OCI-LY3 (cell line): ENCODE data around the gene TRNP1.

Experiments used
- H2AFZ ChIP-seq: fragments of 200-600, 300-600 bp; shearing (Covaris generic); 2 replicates; pipeline ENCODE4 v1.6.0; 2014; ENCODE audit warnings: antibody characterized with exemption, low read depth, low read length
- H3K27ac ChIP-seq: fragments of 200-600, 300-600 bp; sonication (generic); 2 replicates; pipeline ENCODE4 v1.5.1; 2014; ENCODE audit warnings: mild to moderate bottlenecking, low read length, moderate library complexity, mixed read lengths
- H3K27me3 ChIP-seq: fragments of 200-600, 300-600 bp; sonication (generic); 2 replicates; pipeline ENCODE4 v1.6.1; 2014; ENCODE audit warnings: low read depth, low read length, mixed read lengths
- H3K36me3 ChIP-seq: fragments of 200-600, 300-600 bp; sonication (generic); replicated peaks from 2 replicates; pipeline ENCODE3; 2014; ENCODE audit warnings: low read depth, low read length, mixed read lengths
- H3K4me1 ChIP-seq: fragments of 300-600, 200-600 bp; sonication (generic); 2 replicates; pipeline ENCODE4 v1.6.1; 2014; ENCODE audit warnings: low read length, mixed read lengths
- H3K4me2 ChIP-seq: fragments of 200-600, 300-600 bp; sonication (generic); 2 replicates; pipeline ENCODE4 v1.6.1; 2014; ENCODE audit warnings: low read length, mixed read lengths
- H3K4me3 ChIP-seq: fragments of 300-600, 200-600 bp; sonication (generic); 2 replicates; pipeline ENCODE4 v1.5.1; 2014; ENCODE audit warnings: antibody characterized with exemption, mild to moderate bottlenecking, low read length, moderate library complexity
- H3K79me2 ChIP-seq: fragments of 300-600, 200-600 bp; shearing (Covaris generic); 2 replicates; pipeline ENCODE4 v1.6.1; 2014; ENCODE audit warnings: mild to moderate bottlenecking, low read length, mixed read lengths
- H3K9ac ChIP-seq: fragments of 300-600, 200-600 bp; shearing (Covaris generic); 2 replicates; pipeline ENCODE4 v1.6.0; 2014; ENCODE audit warnings: mild to moderate bottlenecking, low read length, moderate library complexity
- H3K9me3 ChIP-seq: fragments of 200-600, 300-600 bp; shearing (Covaris generic); 2 replicates; pipeline ENCODE4 v1.6.1; 2014; ENCODE audit warnings: low read length, mixed read lengths; ENCODE audit not compliant: insufficient read depth
- H4K20me1 ChIP-seq: fragments of 200-600, 300-600 bp; sonication (generic); 2 replicates; pipeline ENCODE4 v1.6.1; 2016; ENCODE audit warnings: low read length, mixed read lengths; ENCODE audit not compliant: insufficient read depth
- EZH2phosphoT487 ChIP-seq: fragments of 200-600 bp; shearing (Covaris generic); IDR thresholded peaks from 2 replicates; pipeline ENCODE4 v1.6.1; 2018; ENCODE audit warnings: antibody characterized with exemption, mixed run types, low read depth
- TF ChIP-seq, protein P1 (sequence below): fragments of 200-600, 300-600 bp; sonication (generic); IDR thresholded peaks from 2 replicates; pipeline ENCODE4 v1.5.1; 2014; ENCODE audit warnings: antibody characterized with exemption, low read length, low read depth

Gene TRNP1

GRCh38 chr1:27010226-27010994, 16.9 kb downstream of the TRNP1 start:
- no peak overlapping the region for H2AFZ ChIP-seq
- H3K36me3 ChIP-seq: no peaks in the 10 kb centered on the region

GRCh38 chr1:27011058-27011764, 17.7 kb downstream of the TRNP1 start:
- Histone ChIP-seq H3K4me3 (no peak overlapping the region), H3K4me1 (peaks cover 7% of the 10 kb centered on the region)

More at GRCh38 chr1:27010226-27010994, 16.9 kb downstream of the TRNP1 start:
- no peak overlapping the region for H3K4me3 ChIP-seq
- H3K27me3 ChIP-seq: no peaks in the 10 kb centered on the region
- TF ChIP-seq, protein P1, sequence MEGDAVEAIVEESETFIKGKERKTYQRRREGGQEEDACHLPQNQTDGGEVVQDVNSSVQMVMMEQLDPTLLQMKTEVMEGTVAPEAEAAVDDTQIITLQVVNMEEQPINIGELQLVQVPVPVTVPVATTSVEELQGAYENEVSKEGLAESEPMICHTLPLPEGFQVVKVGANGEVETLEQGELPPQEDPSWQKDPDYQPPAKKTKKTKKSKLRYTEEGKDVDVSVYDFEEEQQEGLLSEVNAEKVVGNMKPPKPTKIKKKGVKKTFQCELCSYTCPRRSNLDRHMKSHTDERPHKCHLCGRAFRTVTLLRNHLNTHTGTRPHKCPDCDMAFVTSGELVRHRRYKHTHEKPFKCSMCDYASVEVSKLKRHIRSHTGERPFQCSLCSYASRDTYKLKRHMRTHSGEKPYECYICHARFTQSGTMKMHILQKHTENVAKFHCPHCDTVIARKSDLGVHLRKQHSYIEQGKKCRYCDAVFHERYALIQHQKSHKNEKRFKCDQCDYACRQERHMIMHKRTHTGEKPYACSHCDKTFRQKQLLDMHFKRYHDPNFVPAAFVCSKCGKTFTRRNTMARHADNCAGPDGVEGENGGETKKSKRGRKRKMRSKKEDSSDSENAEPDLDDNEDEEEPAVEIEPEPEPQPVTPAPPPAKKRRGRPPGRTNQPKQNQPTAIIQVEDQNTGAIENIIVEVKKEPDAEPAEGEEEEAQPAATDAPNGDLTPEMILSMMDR: no peak
- TF ChIP-seq EZH2phosphoT487: no peak
- no peak overlapping the region for H3K9ac ChIP-seq
- no peaks in the 10 kb centered on the region for H3K9me3 ChIP-seq
- no peaks in the 10 kb centered on the region for H3K79me2 ChIP-seq
- H4K20me1 ChIP-seq: no peaks in the 10 kb centered on the region
- H3K4me2 ChIP-seq: no peak overlapping the region
- no peak overlapping the region for H3K27ac ChIP-seq
- peaks cover 5% of the 10 kb centered on the region for H3K4me1 ChIP-seq

DNA sequence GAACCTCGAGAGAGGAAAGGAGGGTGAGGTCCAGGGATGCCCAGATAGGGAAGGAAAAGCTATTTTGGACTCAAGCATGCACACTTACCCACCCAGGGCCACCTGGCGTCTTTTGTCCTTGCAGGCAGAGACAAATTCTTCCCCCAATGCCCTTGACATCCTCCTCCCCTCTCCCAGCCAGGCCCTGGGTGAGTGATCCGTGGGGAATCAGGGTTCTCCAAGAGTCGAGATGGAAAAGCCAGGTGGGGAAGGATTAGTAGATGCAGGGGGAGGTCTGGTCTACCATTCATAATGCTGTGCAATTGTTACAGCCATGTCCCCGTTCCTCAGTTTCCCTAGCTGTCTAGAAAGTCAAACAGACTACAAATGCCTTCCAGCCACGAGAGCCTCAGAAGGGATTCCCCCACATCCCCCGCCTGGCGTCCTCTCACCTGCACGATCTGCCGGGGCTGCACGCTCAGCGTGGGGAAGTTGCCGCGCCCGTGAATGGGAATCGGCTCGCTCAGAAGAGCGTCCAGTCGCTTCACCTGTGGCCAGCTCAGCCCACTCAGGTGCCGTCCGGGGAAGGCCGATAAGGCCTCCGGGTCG, 18.6 kb downstream of the TRNP1 start:
- Histone ChIP-seq H3K79me2 (no peaks in the 10 kb centered on the region), H4K20me1 (no peaks in the 10 kb centered on the region), H3K4me1 (peaks cover 7% of the 10 kb centered on the region), H3K9ac (no peak overlapping the region), H3K36me3 (no peaks in the 10 kb centered on the region), H3K4me3 (no peak overlapping the region), H3K4me2 (no peak overlapping the region), H3K9me3 (no peaks in the 10 kb centered on the region), H3K27me3 (no peaks in the 10 kb centered on the region), H2AFZ (no peak overlapping the region), H3K27ac (no peak overlapping the region)
- no peak for TF ChIP-seq EZH2phosphoT487
- TF ChIP-seq, protein P1: no peak

More at GRCh38 chr1:27011058-27011764, 17.7 kb downstream of the TRNP1 start:
- H3K27ac ChIP-seq: no peak overlapping the region
- no peaks in the 10 kb centered on the region for H3K36me3 ChIP-seq
- no peaks in the 10 kb centered on the region for H3K9me3 ChIP-seq
- H4K20me1 ChIP-seq: no peaks in the 10 kb centered on the region
- H3K9ac ChIP-seq: no peak overlapping the region
- TF ChIP-seq, protein P1: no peak
- no peak for TF ChIP-seq EZH2phosphoT487
- H2AFZ ChIP-seq: no peak overlapping the region
- H3K4me2 ChIP-seq: no peak overlapping the region
- H3K79me2 ChIP-seq: no peaks in the 10 kb centered on the region
- no peaks in the 10 kb centered on the region for H3K27me3 ChIP-seq

DNA sequence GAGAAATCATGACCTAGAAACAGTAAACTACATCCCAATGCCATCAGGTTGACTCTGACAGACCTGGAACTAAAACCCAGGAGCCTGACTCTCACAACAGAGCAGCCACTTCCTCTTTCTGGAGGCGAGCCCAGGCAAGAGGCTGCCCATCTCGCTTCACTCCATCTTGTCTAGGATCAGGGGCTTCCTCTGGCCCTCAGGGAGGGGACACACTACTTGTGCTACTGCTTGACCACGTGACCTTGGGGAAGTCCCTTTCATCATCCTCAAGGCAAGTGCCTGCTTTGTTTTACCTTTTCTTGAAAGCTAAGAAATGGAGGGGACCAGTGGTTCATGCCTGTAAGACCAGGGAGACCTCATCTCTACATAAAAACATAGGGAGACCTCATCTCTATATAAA, 21.8 kb downstream of the TRNP1 start:
- peak overlapping the region; percentile 60; the same call in 1 of the 2 replicates for H2AFZ ChIP-seq
- no peaks in the 10 kb centered on the region for H3K9me3 ChIP-seq
- H3K9ac ChIP-seq: no peak overlapping the region
- no peaks in the 10 kb centered on the region for H3K79me2 ChIP-seq
- H3K4me2 ChIP-seq: peak overlapping the region; percentile 51
- peaks cover 7% of the 10 kb centered on the region for H3K4me1 ChIP-seq
- H3K4me3 ChIP-seq: no peak overlapping the region
- H3K36me3 ChIP-seq: no peaks in the 10 kb centered on the region
- no peaks in the 10 kb centered on the region for H3K27me3 ChIP-seq
- TF ChIP-seq, protein P1: no peak
- TF ChIP-seq EZH2phosphoT487: no peak
- no peaks in the 10 kb centered on the region for H4K20me1 ChIP-seq
- H3K27ac ChIP-seq: no peak overlapping the region
